Body of pancreas (tissue), 4 donors: Measurements from ENCODE around the gene NSA2. TPM values are rescaled to one million over a fixed set of nuclear protein-coding genes. Genes with fewer than 3 reads are reported as not detected.

Source experiments
- ATAC-seq: fragments of 150-250 bp; one replicate; pipeline ENCODE4 v1.9.1; 2016
- DNase-seq, 4 donors: peaks; one replicate each; pipeline ENCODE4 v3.0.0-alpha.2; 2019
- H3K27ac ChIP-seq, 4 donors: fragments of 200-600 bp; sonication (generic); 1 replicate in 3 of 4; 2 replicates in 1 of 4; pipeline versions ENCODE4 v1.5.1 to v1.6.1; 2016 to 2019; ENCODE audit warnings: mild to moderate bottlenecking in 1 of 4, mixed read lengths in 1 of 4, moderate library complexity in 1 of 4
- H3K27me3 ChIP-seq, 2 donors: fragments of 200-600 bp; sonication (generic); one replicate each; pipeline ENCODE4 v1.6.0; 2016; ENCODE audit warnings: mild to moderate bottlenecking in 1 of 2
- H3K36me3 ChIP-seq, 2 donors: fragments of 200-600 bp; sonication (generic); replicated peaks in 1 of 2; 2 replicates each; pipeline ENCODE4 v1.5.1; 2016; ENCODE audit warnings: low read depth in 2 of 2; ENCODE audit not compliant: insufficient read depth in 1 of 2
- H3K4me1 ChIP-seq: fragments of 200-600 bp; sonication (generic); one replicate; pipeline ENCODE4 v1.6.0; 2016
- H3K4me3 ChIP-seq, 2 donors: fragments of 200-600 bp; sonication (generic); 1 replicate in 1 of 2; 2 replicates in 1 of 2; pipeline ENCODE4 v1.5.1; 2016 to 2019
- H3K9me3 ChIP-seq, 3 donors: fragments of 200-600 bp; sonication (generic); 1 replicate in 2 of 3; 2 replicates in 1 of 3; pipeline ENCODE4 v1.5.1; 2016
- POLR2A ChIP-seq, 3 donors: fragments of 450-650 bp; IDR thresholded peaks; one replicate each; pipeline ENCODE4 v1.6.1; 2016; ENCODE audit warnings: antibody characterized with exemption in 3 of 3, mild to moderate bottlenecking in 2 of 3
- WGBS, 2 donors: methylation state at CpG; one replicate each; pipeline ENCODE4 v1.1.5; 2017; 5-methylcytosine and 5-hydroxymethylcytosine counted together
- intact Hi-C: fragments of 100-400 bp; cut with DNase I; formaldehyde crosslinking; loops from one replicate; pipeline ENCODE4 v1.15.1; 2023
- total RNA-seq, 2 donors: library from RNA; depleted of rRNA; stranded (reverse); fragments of >200 nt; gene quantifications; one replicate each; pipeline ENCODE4 v1.1.0, GENCODE V29; 2016
- TF ChIP-seq, protein P1 (sequence below), 7 experiments: fragments of 450-650 bp in 4 of 7; fragments of 200-600 bp in 3 of 7; sonication (generic) in 3 of 7; IDR thresholded peaks; one replicate each; pipeline ENCODE4 v1.5.1; 2016 to 2019; ENCODE audit warnings: antibody characterized with exemption in 7 of 7

Gene NSA2
- total RNA-seq, 2 donors from 2014 or later, result 74.2 to 83.0 TPM

DNA sequence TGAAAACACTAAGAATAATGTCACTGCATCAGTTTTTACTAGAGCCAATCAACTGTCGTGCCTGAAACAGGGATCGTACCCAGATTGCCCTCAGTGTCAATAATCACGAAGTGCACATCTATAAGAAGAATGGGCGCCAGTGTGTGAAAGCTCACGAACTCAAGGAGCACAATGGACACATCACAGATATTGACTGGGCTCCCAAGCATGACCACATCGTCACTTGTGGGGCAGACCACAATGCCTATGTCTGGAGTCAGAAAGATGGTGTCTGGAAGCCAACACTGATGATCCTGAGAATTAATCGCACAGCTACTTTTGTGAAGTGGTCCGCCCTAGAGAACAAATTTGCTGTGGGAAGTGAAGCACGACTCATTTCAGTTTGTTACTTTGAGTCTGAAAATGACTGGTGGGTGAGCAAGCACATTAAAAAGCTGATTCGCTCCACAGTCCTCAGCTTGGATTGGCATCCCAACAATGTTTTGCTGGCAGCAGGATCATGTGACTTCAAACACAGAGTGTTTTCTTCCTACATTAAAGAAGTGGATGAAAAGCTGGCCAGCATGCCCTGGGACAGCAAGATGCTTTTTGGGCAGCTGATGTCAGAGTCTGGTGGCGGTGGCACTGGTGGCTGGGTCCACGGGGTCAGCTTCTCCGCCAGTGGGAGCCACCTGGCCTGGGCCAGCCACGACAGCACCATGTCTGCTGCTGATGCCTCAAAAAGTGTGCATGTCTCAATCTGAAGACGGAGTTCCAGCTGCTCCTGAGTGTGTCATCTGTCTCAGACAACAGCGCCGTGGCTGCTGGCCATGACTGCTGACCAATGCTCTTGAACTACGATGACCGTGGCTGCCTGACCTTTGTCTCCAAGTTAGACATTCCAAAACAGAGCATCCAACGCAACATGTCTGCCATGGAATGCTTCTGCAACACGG is 32.2 kb downstream of the NSA2 start:
- no peaks in the 10 kb centered on the region for H3K27me3 ChIP-seq
- ATAC-seq, result no peak
- H3K4me3 ChIP-seq, result no peak overlapping the region
- WGBS, 2 donors, result 88 to 91% methylated on average over 13 to 21 of the region's 21 CpGs
- no peak for TF ChIP-seq POLR2A (IDR thresholded peaks at IDR 0.05)
- DNase-seq, result no peak
- no peaks in the 10 kb centered on the region for H3K36me3 ChIP-seq
- H3K27ac ChIP-seq, result no peak overlapping the region
- intact Hi-C loops, result no loop called here
- no peaks in the 10 kb centered on the region for H3K4me1 ChIP-seq
- H3K9me3 ChIP-seq, result no peaks in the 10 kb centered on the region

DNA sequence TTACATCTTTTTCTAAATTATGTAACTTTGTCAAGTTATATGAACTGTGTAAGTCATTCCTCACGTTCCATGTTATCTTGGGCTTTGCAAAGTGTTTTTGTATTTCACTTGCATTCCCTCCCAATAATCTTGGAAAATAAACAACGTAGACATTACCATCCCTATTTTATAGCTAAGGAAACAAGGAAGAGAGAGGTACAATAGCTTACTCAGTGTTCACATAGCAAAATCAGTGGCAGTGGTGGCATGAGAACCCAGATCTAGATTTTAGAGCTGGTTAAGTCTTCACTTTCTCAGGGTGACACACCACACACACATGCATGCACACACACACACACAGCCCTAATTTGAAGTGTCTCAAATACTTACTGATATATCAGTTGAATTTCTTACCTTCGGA is 34.1 kb downstream of the NSA2 start:
- DNase-seq (no peak), ATAC-seq (no peak)
- Histone ChIP-seq H3K4me3 (no peak overlapping the region), H3K9me3 (no peaks in the 10 kb centered on the region), H3K27ac (no peak overlapping the region), H3K36me3 (no peaks in the 10 kb centered on the region), H3K27me3 (no peaks in the 10 kb centered on the region), H3K4me1 (no peaks in the 10 kb centered on the region)
- TF ChIP-seq, protein P1, sequence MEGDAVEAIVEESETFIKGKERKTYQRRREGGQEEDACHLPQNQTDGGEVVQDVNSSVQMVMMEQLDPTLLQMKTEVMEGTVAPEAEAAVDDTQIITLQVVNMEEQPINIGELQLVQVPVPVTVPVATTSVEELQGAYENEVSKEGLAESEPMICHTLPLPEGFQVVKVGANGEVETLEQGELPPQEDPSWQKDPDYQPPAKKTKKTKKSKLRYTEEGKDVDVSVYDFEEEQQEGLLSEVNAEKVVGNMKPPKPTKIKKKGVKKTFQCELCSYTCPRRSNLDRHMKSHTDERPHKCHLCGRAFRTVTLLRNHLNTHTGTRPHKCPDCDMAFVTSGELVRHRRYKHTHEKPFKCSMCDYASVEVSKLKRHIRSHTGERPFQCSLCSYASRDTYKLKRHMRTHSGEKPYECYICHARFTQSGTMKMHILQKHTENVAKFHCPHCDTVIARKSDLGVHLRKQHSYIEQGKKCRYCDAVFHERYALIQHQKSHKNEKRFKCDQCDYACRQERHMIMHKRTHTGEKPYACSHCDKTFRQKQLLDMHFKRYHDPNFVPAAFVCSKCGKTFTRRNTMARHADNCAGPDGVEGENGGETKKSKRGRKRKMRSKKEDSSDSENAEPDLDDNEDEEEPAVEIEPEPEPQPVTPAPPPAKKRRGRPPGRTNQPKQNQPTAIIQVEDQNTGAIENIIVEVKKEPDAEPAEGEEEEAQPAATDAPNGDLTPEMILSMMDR (IDR thresholded peaks at IDR 0.05), result no peak
- TF ChIP-seq POLR2A (IDR thresholded peaks at IDR 0.05), result no peak
- 67 to 70% methylated on average over 3 of the region's 3 CpGs for WGBS, 2 donors
- intact Hi-C loops, result no loop called here

DNA sequence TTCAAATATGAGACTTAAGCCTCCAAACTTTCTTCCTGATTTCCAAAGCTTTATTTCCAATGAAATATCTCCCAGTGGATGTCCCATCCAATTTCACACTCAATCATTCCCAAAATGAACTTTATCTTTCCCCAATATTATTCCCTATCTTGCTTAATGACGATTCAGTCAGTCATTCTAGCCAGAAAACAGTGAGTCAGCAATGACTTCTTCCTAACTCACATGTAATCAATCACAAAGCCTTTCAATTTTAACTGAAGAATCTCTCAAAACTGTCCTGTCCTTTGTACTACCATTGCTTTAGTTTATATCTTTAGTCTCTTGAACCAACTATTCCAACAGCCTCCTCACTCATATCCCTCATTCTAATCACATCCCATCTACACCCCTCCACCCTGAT is 34.9 kb downstream of the NSA2 start:
- H3K27ac ChIP-seq, result no peak overlapping the region
- WGBS, 2 donors, result 27 to 36% methylated on average over 1 of the region's 1 CpG

DNA sequence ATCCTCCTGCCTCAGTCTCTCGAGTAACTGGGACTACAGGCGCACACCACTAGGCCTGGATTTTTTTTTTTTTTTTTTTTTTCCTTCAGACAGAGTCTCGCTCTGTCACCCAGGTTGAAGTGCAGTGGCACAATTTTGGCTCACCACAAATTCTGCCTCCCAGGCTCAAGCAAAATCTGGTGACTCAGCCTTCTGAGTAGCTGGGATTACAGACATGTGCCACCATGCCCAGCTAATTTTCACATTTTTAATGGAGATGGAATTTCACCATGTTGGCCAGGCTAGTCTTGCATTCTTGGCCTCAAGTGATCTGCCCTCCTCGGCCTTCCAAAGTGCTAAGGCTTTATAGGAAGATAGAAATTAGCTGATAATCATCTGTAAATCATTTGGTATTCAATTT is 43.9 kb downstream of the NSA2 start:
- no peaks in the 10 kb centered on the region for H3K9me3 ChIP-seq
- intact Hi-C loops, result no loop called here
- no peak for DNase-seq
- WGBS, 2 donors, result 94 to 97% methylated on average over 4 of the region's 4 CpGs
- no peaks in the 10 kb centered on the region for H3K27me3 ChIP-seq
- H3K4me1 ChIP-seq, result no peaks in the 10 kb centered on the region
- H3K36me3 ChIP-seq, result no peaks in the 10 kb centered on the region
- no peak overlapping the region for H3K27ac ChIP-seq
- H3K4me3 ChIP-seq, result no peak overlapping the region
- TF ChIP-seq, protein P1 (IDR thresholded peaks at IDR 0.05), result no peak
- TF ChIP-seq POLR2A (IDR thresholded peaks at IDR 0.05), result no peak
- ATAC-seq, result no peak

More for the DNA sequence above, 34.9 kb downstream of the NSA2 start:
- DNase-seq (no peak), ATAC-seq (no peak)
- Histone ChIP-seq H3K9me3 (no peaks in the 10 kb centered on the region), H3K36me3 (no peaks in the 10 kb centered on the region), H3K4me3 (no peak overlapping the region), H3K4me1 (no peaks in the 10 kb centered on the region), H3K27me3 (no peaks in the 10 kb centered on the region)
- intact Hi-C loops, result no loop called here
- TF ChIP-seq, protein P1 (IDR thresholded peaks at IDR 0.05), result no peak
- TF ChIP-seq POLR2A (IDR thresholded peaks at IDR 0.05), result no peak

DNA sequence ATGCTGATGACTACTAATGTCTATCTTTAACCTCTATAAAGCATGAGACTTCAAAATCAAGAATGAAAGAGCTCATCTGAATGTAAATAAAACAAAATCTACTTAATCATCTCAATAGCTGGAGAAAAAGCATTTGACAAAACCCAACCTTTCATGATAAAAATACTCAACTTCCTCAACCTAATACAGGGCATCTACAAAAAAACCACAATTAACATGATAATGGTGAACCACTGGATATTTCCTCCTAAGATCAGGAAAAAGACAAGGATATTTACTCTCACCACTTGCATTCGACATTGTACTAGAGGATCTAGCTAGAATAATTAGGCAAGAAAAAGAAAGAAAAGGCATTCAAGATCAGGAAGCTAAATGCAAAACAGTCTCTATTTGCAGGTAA is 49.8 kb downstream of the NSA2 start:
- Histone ChIP-seq H3K27me3 (no peaks in the 10 kb centered on the region), H3K4me3 (no peak overlapping the region), H3K9me3 (no peaks in the 10 kb centered on the region), H3K36me3 (no peaks in the 10 kb centered on the region), H3K4me1 (no peaks in the 10 kb centered on the region), H3K27ac (no peak overlapping the region)
- DNase-seq (no peak), ATAC-seq (no peak)
- TF ChIP-seq, protein P1 (IDR thresholded peaks at IDR 0.05), result no peak
- no peak for TF ChIP-seq POLR2A (IDR thresholded peaks at IDR 0.05)
- intact Hi-C loops, result no loop called here
- whole genome bisulfite sequencing, 2 donors, result 57 to 76% methylated on average over 1 of the region's 1 CpG
